GM12878 (cell line): ENCODE data around the gene TAPBPL. TPM values are rescaled to one million over a fixed set of nuclear protein-coding genes. Genes with fewer than 3 reads are reported as not detected.

ENCODE experiments used
- ATAC-seq: fragments of 200-7000 bp; cut with Tn5 transposase; 3 replicates; pipeline ENCODE4 v1.9.1; 2020; ENCODE audit warnings: mild to moderate bottlenecking, moderate library complexity
- BruUV-seq: library from RNA; stranded (reverse); fragments of 400-500 nt; replicated peaks from 2 replicates; lab custom pipeline; 2021; lab: Mats Ljungman, UMichigan
- CTCF ChIA-PET: fragments of 300-600 bp; sonication (Branson Sonifier 250); formaldehyde crosslinking; extraction: SDS; loops from one replicate; lab custom pipeline; 2021; ENCODE audit warnings: inconsistent platforms; lab: Yijun Ruan, JAX
- POLR2A ChIA-PET: fragments of 350-600 bp; formaldehyde crosslinking; extraction: SDS; loops from one replicate; lab custom pipeline; 2021; ENCODE audit warnings: inconsistent platforms; lab: Charles Lee
- RAD21 ChIA-PET: fragments of 300-600 bp; sonication (Branson Sonifier 250); formaldehyde crosslinking; loops from one replicate; lab custom pipeline; 2023; ENCODE audit warnings: antibody characterized with exemption; ENCODE audit not compliant: unreplicated experiment; lab: Charles Lee
- SMC1A ChIA-PET: fragments of 300-600 bp; sonication (Branson Sonifier 250); formaldehyde crosslinking; loops from one replicate; lab custom pipeline; 2023; ENCODE audit not compliant: unreplicated experiment, uncharacterized antibody; lab: Charles Lee
- DNase-seq: peaks from one replicate; pipeline ENCODE4 v3.0.0-alpha.2; 2011; ENCODE audit warnings: low read depth, low spot score
- FAIRE-seq: peaks from 3 replicates; lab custom pipeline; 2011; peaks lifted over from hg19 to GRCh38; lab: Jason Lieb, UNC
- H2AFZ ChIP-seq: 2 replicates; pipeline ENCODE4 v1.6.0; 2011; ENCODE audit warnings: low read depth, low read length, control low read depth; ENCODE audit not compliant: control insufficient read depth
- H3K27ac ChIP-seq: 2 replicates; pipeline ENCODE4 v1.5.1; 2011; ENCODE audit warnings: control low read depth; ENCODE audit not compliant: control insufficient read depth, insufficient read depth
- H3K27me3 ChIP-seq, 2 experiments: replicated peaks in 1 of 2; 2 replicates each; pipeline versions ENCODE4 v1.6.0 to v1.6.1; 2011; ENCODE audit warnings: low read length in 1 of 2; ENCODE audit not compliant: control insufficient read depth in 2 of 2, insufficient read depth in 2 of 2
- H3K36me3 ChIP-seq, 2 experiments: 2 replicates each; pipeline ENCODE4 v1.5.1; 2011; ENCODE audit warnings: low read length in 1 of 2; ENCODE audit not compliant: control insufficient read depth in 2 of 2, insufficient read depth in 2 of 2
- H3K4me1 ChIP-seq: 2 replicates; pipeline ENCODE4 v1.6.1; 2011; ENCODE audit warnings: mild to moderate bottlenecking, low read length, moderate library complexity, mixed read lengths; ENCODE audit not compliant: control insufficient read depth, insufficient read depth
- H3K4me2 ChIP-seq: 2 replicates; pipeline ENCODE4 v1.6.0; 2011; ENCODE audit warnings: control low read depth; ENCODE audit not compliant: control insufficient read depth, insufficient read depth
- H3K4me3 ChIP-seq: fragments of 200-600 bp; sonication (generic); 2 replicates; pipeline ENCODE4 v1.5.1; 2016
- H3K79me2 ChIP-seq: 2 replicates; pipeline ENCODE4 v1.6.0; 2011; ENCODE audit warnings: low read length; ENCODE audit not compliant: control insufficient read depth, insufficient read depth
- H3K9ac ChIP-seq: 2 replicates; pipeline ENCODE4 v1.8.0; 2011; ENCODE audit warnings: low read length, control low read depth, mixed read lengths; ENCODE audit not compliant: control insufficient read depth, insufficient read depth
- H3K9me3 ChIP-seq: replicated peaks from 3 replicates; pipeline ENCODE4 v1.5.1; 2011; ENCODE audit warnings: mild to moderate bottlenecking, low read length; ENCODE audit not compliant: control insufficient read depth, insufficient read depth
- H4K20me1 ChIP-seq: 2 replicates; pipeline ENCODE4 v1.6.0; 2011; ENCODE audit not compliant: control insufficient read depth, insufficient read depth
- CBFB ChIP-seq: IDR thresholded peaks from 2 replicates; pipeline ENCODE4 v1.6.1; 2016; ENCODE audit warnings: antibody characterized with exemption, low read depth
- PML ChIP-seq: IDR thresholded peaks from 2 replicates; pipeline ENCODE4 v1.6.1; 2012; ENCODE audit warnings: low read length, inconsistent platforms
- SMARCA5 ChIP-seq: fragments of 450-650 bp; IDR thresholded peaks from 2 replicates; pipeline ENCODE4 v1.6.1; 2017; ENCODE audit warnings: mild to moderate bottlenecking
- WGBS: methylation state at CpG from one replicate; pipeline ENCODE4 v1.1.6; 2016; ENCODE audit warnings: low lambda C conversion rate; ENCODE audit not compliant: insufficient replicate concordance, insufficient coverage; ENCODE audit errors: missing lambda C conversion rate; 5-methylcytosine and 5-hydroxymethylcytosine counted together
- in situ Hi-C: fragments of 300-500 bp; cut with MboI; formaldehyde crosslinking; loops from 9 replicates; pipeline ENCODE4 v1.14.3; 2018; ENCODE audit warnings: mixed read lengths
- intact Hi-C: fragments of 100-400 bp; cut with micrococcal nuclease; formaldehyde crosslinking; loops from one replicate; pipeline ENCODE4 v1.14.2; 2022; ENCODE audit not compliant: unreplicated experiment
- polyA plus RNA-seq, 11 experiments: library from polyadenylated mRNA; depleted of rRNA in 4 of 11; unstranded in 6 of 11; stranded (reverse) in 5 of 11; fragments of >200 nt; fragmentation: Nextera tagmentation in 4 of 11; fragmentation: Illumina TruSeq in 1 of 11; extraction: Ambion mirVana in 4 of 11; extraction: Trizol in 1 of 11; gene quantifications; 1 replicate in 1 of 11; 2 replicates in 10 of 11; pipeline versions ENCODE4 v1.2.1 to v1.2.3, GENCODE V29; 2011 to 2016; ENCODE audit warnings: inconsistent platforms in 2 of 11, missing spikeins in 2 of 11, low read depth in 1 of 11
- total RNA-seq, 4 experiments: library from RNA; depleted of rRNA in 3 of 4; stranded (reverse); fragments of >200 nt in 3 of 4; fragmentation: Illumina TruSeq in 1 of 4; extraction: Trizol in 1 of 4; gene quantifications; 2 replicates each; pipeline versions ENCODE4 v1.2.1 to v1.2.3, GENCODE V29; 2013 to 2021
- TF ChIP-seq, protein P1 (sequence below): fragments of 450-650 bp; IDR thresholded peaks from 2 replicates; pipeline ENCODE4 v1.6.1; 2016; ENCODE audit warnings: mild to moderate bottlenecking

TAPBPL gene
- total and polyA plus RNA-seq, 10 of the 15 experiments (the other 5 are each of a cell fraction or from before 2014, with no cell fraction given) = 12.4 to 45.0 (median 29.9) TPM

DNA sequence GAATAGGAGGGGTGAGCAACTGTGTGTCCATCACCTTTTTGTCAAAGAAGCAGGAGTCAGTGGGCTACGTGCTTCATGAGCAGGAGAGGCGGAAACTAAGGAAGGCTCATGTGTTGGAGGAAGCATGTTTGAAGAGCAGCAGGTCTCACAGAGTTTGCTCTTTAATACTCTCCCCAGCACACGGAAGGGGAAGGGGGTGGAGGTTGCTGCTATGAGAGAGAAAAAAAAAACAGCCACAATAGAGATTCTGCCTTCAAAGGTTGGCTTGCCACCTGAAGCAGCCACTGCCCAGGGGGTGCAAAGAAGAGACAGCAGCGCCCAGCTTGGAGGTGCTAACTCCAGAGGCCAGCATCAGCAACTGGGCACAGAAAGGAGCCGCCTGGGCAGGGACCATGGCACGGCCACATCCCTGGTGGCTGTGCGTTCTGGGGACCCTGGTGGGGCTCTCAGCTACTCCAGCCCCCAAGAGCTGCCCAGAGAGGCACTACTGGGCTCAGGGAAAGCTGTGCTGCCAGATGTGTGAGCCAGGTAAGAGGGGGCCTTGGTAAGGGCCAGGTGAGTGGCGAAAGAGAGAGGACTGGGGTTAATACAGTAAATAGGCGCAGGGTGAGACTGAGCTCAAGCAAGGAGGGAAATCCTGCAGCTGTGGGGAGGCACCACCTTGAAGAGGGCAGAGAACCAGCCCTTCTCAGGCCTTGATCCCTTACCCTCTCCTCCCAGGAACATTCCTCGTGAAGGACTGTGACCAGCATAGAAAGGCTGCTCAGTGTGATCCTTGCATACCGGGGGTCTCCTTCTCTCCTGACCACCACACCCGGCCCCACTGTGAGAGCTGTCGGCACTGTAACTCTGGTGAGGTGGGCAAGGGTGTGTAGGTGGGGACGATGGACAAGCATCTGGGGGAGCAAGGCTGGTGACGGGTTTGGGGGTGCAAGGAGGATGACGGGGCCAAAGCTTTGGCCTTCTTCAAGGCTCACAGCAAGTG, 6.8 kb upstream of the TAPBPL start, which contains the start of gene CD27 (continued):
- TF ChIP-seq CBFB = peak; percentile 44; the same call in 1 of the 2 replicates

DNA sequence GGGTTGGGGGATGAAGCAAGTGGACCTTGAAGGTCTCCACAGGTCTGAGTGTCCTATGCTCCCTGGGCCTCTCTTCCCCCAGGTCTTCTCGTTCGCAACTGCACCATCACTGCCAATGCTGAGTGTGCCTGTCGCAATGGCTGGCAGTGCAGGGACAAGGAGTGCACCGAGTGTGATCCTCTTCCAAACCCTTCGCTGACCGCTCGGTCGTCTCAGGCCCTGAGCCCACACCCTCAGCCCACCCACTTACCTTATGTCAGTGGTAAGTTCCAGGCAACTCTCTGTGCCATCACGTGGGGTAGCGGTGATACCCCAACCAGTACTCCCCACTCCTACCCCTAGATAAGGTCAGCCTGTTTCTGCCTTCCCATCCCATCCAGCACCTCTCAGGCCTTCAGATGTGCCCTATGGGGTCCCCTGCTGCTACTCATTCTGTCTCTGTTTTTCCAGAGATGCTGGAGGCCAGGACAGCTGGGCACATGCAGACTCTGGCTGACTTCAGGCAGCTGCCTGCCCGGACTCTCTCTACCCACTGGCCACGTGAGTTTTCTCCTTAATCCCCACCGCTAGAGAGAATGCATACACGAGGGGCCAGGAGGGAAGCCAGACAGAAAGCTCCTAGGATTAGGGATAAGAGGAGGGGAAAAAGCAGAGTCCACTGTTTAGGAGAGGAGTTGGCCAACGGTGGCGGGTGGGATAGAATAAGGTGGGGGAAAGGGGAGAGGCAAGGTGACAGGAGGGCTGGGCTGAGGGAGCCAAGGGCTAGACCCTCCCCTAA, 1.6 kb upstream of the TAPBPL start:
- in situ Hi-C loops = no loop called here
- ChIA-PET RAD21 (interaction anchor here (1.0 to 17.1 kb wide), 9 partner anchors 9 to 127 kb away, joined by 3 to 319 read pairs (median 5); partner anchors contain the start of gene VAMP1), SMC1A (interaction anchor here (0.8 to 8.0 kb wide), 8 partner anchors 8 to 24 kb away, joined by 3 to 90 read pairs (median 16); no protein-coding TSS in a partner anchor), CTCF (interaction anchor here (1.6 to 5.3 kb wide), 8 partner anchors 11 to 116 kb away, joined by 3 to 48 read pairs (median 12); partner anchors contain the start of gene VAMP1), POLR2A (interaction anchor here (0.8 to 17.5 kb wide), 10 partner anchors 7 to 114 kb away, joined by 3 to 384 read pairs (median 26); partner anchors contain the start of genes CD27 and VAMP1)
- Histone ChIP-seq H3K4me2 (peak overlapping the region; percentile 99), H3K27ac (peak overlapping the region; percentile 98), H3K79me2 (peaks cover 78% of the 10 kb centered on the region), H3K4me1 (peaks cover 38% of the 10 kb centered on the region), H3K4me3 (peak overlapping the region; percentile 83), H2AFZ (no peak overlapping the region)
- DNase-seq = no peak
- no peak for ATAC-seq
- BruUV-seq = TSS peak; percentile 56
- TF ChIP-seq SMARCA5 (0 out of 2 replicates have a peak, but pooled peaks have one; percentile 34), PML (no peak)
- TF ChIP-seq, protein P1, sequence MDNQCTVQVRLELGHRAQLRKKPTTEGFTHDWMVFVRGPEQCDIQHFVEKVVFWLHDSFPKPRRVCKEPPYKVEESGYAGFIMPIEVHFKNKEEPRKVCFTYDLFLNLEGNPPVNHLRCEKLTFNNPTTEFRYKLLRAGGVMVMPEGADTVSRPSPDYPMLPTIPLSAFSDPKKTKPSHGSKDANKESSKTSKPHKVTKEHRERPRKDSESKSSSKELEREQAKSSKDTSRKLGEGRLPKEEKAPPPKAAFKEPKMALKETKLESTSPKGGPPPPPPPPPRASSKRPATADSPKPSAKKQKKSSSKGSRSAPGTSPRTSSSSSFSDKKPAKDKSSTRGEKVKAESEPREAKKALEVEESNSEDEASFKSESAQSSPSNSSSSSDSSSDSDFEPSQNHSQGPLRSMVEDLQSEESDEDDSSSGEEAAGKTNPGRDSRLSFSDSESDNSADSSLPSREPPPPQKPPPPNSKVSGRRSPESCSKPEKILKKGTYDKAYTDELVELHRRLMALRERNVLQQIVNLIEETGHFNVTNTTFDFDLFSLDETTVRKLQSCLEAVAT = peak; percentile 78
- TF ChIP-seq, all 136 proteins: peak for 2
- WGBS = 95% methylated on average over 16 of the region's 16 CpGs
- Histone ChIP-seq H4K20me1 (no peaks in the 10 kb centered on the region), H3K27me3 (no peaks in the 10 kb centered on the region), H3K9me3 (no peaks in the 10 kb centered on the region), H3K36me3 (peaks cover 1 to 10% of the 10 kb centered on the region in 2 experiments), H3K9ac (peak overlapping the region; percentile 92)
- intact Hi-C loops = no loop called here
- no peak for FAIRE-seq
